Gastrocnemius medialis (tissue), 4 donors: Measurements from ENCODE around the gene TOB2. TPM values are rescaled to one million over a fixed set of nuclear protein-coding genes. Genes with fewer than 3 reads are reported as not detected.

Experiments
- ATAC-seq, 2 donors: fragments of 150-250 bp; one replicate each; pipeline ENCODE4 v1.9.1; 2016
- DNase-seq, 2 donors: peaks; one replicate each; pipeline ENCODE4 v3.0.0-alpha.2; 2019
- H3K27ac ChIP-seq, 4 donors: fragments of 200-600 bp; sonication (generic); 1 replicate in 1 of 4; 2 replicates in 3 of 4; pipeline ENCODE4 v1.5.1; 2016 to 2018; ENCODE audit warnings: mild to moderate bottlenecking in 2 of 4, moderate library complexity in 1 of 4
- H3K27me3 ChIP-seq, 3 donors: fragments of 200-600 bp; sonication (generic) in 2 of 3; 1 replicate in 1 of 3; 2 replicates in 2 of 3; pipeline versions ENCODE4 v1.5.1 to v1.6.0; 2016 to 2019; ENCODE audit warnings: mild to moderate bottlenecking in 1 of 3, moderate library complexity in 1 of 3
- H3K36me3 ChIP-seq, 2 donors: fragments of 200-600 bp; sonication (generic) in 1 of 2; one replicate each; pipeline ENCODE4 v1.5.1; 2017 to 2018
- H3K4me1 ChIP-seq, 2 donors: fragments of 200-600 bp; sonication (generic) in 1 of 2; one replicate each; pipeline ENCODE4 v1.5.1; 2016 to 2017; ENCODE audit warnings: mild to moderate bottlenecking in 2 of 2
- H3K4me3 ChIP-seq, 4 donors: fragments of 200-600 bp; sonication (generic) in 3 of 4; 1 replicate in 1 of 4; 2 replicates in 3 of 4; pipeline ENCODE4 v1.5.1; 2016 to 2019; ENCODE audit warnings: mild to moderate bottlenecking in 2 of 4
- H3K9me3 ChIP-seq, 3 donors: fragments of 200-600 bp; sonication (generic) in 2 of 3; 1 replicate in 1 of 3; 2 replicates in 2 of 3; pipeline ENCODE4 v1.5.1; 2016 to 2019
- POLR2A ChIP-seq, 2 donors: fragments of 450-650 bp; IDR thresholded peaks; one replicate each; pipeline ENCODE4 v1.6.1; 2017; ENCODE audit warnings: antibody characterized with exemption in 2 of 2, mild to moderate bottlenecking in 2 of 2, moderate library complexity in 2 of 2
- in situ Hi-C, 4 donors: fragments of 200-750 bp; cut with MboI; loops; one replicate each; pipeline versions ENCODE4 v1.15.0 to v1.8.0; 2017; ENCODE audit warnings: low sequenced_read_pairs in 4 of 4
- intact Hi-C: fragments of 100-400 bp; cut with DNase I; formaldehyde crosslinking; loops from one replicate; pipeline ENCODE4 v1.15.1; 2023; ENCODE audit warnings: low total_unique reads
- total RNA-seq, 4 donors: library from RNA; depleted of rRNA; stranded (reverse); fragments of >200 nt; gene quantifications; one replicate each; pipeline versions ENCODE4 v1.1.0 to v1.2.3, GENCODE V29; 2016
- TF ChIP-seq, protein P1 (sequence below), 5 experiments: fragments of 450-650 bp in 3 of 5; fragments of 200-600 bp in 2 of 5; sonication (generic) in 2 of 5; IDR thresholded peaks in 4 of 5; conservative IDR thresholded peaks in 1 of 5; 1 replicate in 4 of 5; 2 replicates in 1 of 5; pipeline ENCODE4 v1.5.1; 2016 to 2019; ENCODE audit warnings: antibody characterized with exemption in 5 of 5, mild to moderate bottlenecking in 3 of 5, moderate library complexity in 3 of 5

Gene TOB2
- total RNA-seq, 4 donors from 2014 or later = 48.1 to 93.6 (median 65.7) TPM

DNA sequence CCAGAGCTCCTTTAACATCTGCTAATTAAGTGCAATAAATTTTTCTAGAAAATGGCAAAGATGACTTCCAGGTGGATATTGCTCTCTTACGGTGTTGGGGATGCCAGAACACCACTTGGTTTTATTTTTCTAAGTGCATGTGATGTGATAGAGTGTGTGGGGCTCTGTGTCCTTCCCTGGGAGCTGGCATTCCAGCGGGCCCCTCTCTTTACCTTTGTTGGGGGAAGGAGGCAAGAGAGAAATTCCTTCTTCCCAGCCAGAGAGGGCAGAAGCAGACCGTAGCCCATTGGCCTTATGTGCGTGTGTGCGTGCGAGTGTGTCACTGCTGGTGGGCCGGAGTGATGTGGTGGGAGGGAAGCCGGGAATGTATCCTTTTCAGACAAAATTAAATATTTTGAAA lies 47.7 kb downstream of the TOB2 start:
- no peak overlapping the region for H3K27ac ChIP-seq

DNA sequence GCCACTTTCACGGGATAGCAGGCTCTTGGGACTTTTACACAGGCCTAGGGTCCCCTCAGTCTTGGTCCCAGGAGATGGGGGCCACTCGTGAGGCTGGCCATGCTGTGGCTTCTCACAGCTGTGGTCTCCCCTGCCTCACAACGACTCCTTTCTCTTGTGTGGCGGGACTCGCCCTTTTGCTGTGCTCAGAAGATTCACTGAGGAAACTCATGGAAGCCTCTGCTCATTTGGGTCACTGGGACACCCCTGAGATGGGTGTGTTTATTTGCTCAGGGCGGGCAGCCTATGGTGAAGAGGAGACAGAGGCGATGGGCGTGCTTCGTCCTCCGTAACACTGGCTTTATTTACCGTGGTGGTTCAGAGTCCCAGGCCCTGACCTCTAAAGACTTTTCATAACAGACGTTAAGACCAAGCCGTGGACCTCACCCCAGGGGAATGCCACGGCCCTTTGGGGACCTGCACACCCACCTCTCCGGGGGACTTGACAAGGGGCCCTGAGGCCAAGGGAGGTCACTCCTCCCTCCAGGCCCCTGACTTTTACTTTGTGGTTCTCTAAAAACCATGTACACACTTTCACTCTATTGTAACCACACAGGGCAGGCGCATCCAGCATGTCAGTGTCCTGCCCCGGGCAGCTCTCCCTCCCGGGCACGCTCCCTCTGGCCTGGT lies 49.3 kb downstream of the TOB2 start:
- Histone ChIP-seq H3K4me3 (no peak overlapping the region), H3K36me3 (peaks cover 4 to 50% of the 10 kb centered on the region in 2 donors), H3K9me3 (no peaks in the 10 kb centered on the region), H3K27me3 (no peaks in the 10 kb centered on the region), H3K27ac (peak overlapping the region in 1 of 4 donors; percentile 14), H3K4me1 (peaks cover 7 to 11% of the 10 kb centered on the region in 2 donors)
- DNase-seq (no peak), ATAC-seq (no peak)
- TF ChIP-seq, protein P1, sequence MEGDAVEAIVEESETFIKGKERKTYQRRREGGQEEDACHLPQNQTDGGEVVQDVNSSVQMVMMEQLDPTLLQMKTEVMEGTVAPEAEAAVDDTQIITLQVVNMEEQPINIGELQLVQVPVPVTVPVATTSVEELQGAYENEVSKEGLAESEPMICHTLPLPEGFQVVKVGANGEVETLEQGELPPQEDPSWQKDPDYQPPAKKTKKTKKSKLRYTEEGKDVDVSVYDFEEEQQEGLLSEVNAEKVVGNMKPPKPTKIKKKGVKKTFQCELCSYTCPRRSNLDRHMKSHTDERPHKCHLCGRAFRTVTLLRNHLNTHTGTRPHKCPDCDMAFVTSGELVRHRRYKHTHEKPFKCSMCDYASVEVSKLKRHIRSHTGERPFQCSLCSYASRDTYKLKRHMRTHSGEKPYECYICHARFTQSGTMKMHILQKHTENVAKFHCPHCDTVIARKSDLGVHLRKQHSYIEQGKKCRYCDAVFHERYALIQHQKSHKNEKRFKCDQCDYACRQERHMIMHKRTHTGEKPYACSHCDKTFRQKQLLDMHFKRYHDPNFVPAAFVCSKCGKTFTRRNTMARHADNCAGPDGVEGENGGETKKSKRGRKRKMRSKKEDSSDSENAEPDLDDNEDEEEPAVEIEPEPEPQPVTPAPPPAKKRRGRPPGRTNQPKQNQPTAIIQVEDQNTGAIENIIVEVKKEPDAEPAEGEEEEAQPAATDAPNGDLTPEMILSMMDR (IDR thresholded peaks at IDR 0.05 in 4 of 5, conservative IDR thresholded peaks at IDR 0.05 in 1 of 5) = no peak
- TF ChIP-seq POLR2A (IDR thresholded peaks at IDR 0.05) = no peak
- in situ Hi-C loops (no loop called here), intact Hi-C loops (no loop called here)

More for the DNA sequence above, 47.7 kb downstream of the TOB2 start:
- Histone ChIP-seq H3K9me3 (no peaks in the 10 kb centered on the region), H3K4me3 (no peak overlapping the region), H3K36me3 (peaks cover 4 to 50% of the 10 kb centered on the region in 2 donors), H3K4me1 (peaks cover 14 to 20% of the 10 kb centered on the region in 2 donors), H3K27me3 (no peaks in the 10 kb centered on the region)
- in situ Hi-C loops (no loop called here), intact Hi-C loops (no loop called here)
- TF ChIP-seq, protein P1 (IDR thresholded peaks at IDR 0.05 in 4 of 5, conservative IDR thresholded peaks at IDR 0.05 in 1 of 5) = no peak
- no peak for TF ChIP-seq POLR2A (IDR thresholded peaks at IDR 0.05)
- no peak for ATAC-seq
- DNase-seq = no peak

DNA sequence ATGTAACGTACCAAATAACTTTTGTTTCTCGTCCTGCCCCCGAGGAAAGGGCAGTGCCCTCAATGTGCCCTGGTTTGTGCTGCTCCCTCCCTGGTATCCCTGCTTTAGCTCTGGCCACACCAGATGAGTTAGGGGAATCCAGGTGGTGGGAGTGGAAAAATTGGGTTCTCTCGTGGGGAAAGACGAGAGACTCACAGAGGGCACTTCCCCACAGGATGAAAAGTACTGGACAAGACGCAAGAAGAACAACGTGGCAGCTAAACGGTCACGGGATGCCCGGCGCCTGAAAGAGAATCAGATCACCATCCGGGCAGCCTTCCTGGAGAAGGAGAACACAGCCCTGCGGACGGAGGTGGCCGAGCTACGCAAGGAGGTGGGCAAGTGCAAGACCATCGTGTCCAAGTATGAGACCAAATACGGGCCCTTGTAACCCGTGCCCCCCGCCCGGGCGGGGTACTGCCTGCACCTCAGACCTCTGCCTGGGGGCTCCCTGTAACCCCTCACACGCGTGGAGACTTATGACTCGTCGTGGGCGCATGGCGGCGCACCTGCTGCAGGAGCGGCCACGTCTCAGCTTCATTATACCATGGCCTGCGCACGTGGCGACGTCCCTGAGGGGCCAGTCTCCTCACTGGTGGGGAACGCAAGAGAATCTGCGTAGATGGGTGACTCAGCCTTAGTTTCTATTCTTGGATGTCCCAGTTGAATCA lies 50.9 kb downstream of the TOB2 start:
- peak overlapping the region in 1 of 4 donors; percentile 5 for H3K27ac ChIP-seq
- no peak overlapping the region for H3K4me3 ChIP-seq
- no peaks in the 10 kb centered on the region for H3K9me3 ChIP-seq
- intact Hi-C loops (no loop called here), in situ Hi-C loops (no loop called here)
- H3K27me3 ChIP-seq = no peaks in the 10 kb centered on the region
- no peak for DNase-seq
- TF ChIP-seq, protein P1 (IDR thresholded peaks at IDR 0.05 in 4 of 5, conservative IDR thresholded peaks at IDR 0.05 in 1 of 5) = no peak
- no peak for TF ChIP-seq POLR2A (IDR thresholded peaks at IDR 0.05)
- peaks cover 7 to 60% of the 10 kb centered on the region in 2 donors for H3K36me3 ChIP-seq
- no peak for ATAC-seq
- peaks cover 0 to 4% of the 10 kb centered on the region in 2 donors for H3K4me1 ChIP-seq

DNA sequence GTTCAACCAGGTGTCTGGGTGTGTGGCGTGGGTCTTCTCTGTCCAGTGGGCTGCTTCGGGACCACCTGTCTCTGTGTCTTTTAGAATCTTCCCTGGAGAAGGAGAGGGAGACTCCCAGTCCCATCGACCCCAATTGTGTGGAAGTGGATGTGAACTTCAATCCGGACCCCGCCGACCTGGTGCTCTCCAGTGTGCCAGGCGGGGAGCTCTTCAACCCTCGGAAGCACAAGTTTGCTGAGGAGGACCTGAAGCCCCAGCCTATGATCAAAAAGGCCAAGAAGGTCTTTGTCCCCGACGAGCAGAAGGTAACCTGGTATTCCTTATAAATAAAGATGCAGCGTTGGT lies 52.6 kb downstream of the TOB2 start:
- ATAC-seq (peak in 1 of 2 donors; percentile 8), DNase-seq (no peak)
- Histone ChIP-seq H3K4me1 (peaks cover 0 to 4% of the 10 kb centered on the region in 2 donors), H3K27ac (peak overlapping the region; percentile 25 to 70 (median 49)), H3K9me3 (no peaks in the 10 kb centered on the region), H3K36me3 (peaks cover 7 to 77% of the 10 kb centered on the region in 2 donors), H3K27me3 (no peaks in the 10 kb centered on the region), H3K4me3 (no peak overlapping the region)
- TF ChIP-seq, protein P1 (IDR thresholded peaks at IDR 0.05 in 4 of 5, conservative IDR thresholded peaks at IDR 0.05 in 1 of 5) = no peak
- no peak for TF ChIP-seq POLR2A (IDR thresholded peaks at IDR 0.05)
- intact Hi-C loops = no loop called here
- in situ Hi-C loops = no loop called here
